PC-3 (cell line): ENCODE measurements around the gene APH1B. TPM values are rescaled to one million over a fixed set of nuclear protein-coding genes. Genes with fewer than 3 reads are reported as not detected.

Experiments used
- ATAC-seq: fragments of 200-7000 bp; cut with Tn5 transposase; 2 replicates; pipeline ENCODE4 v1.9.1; 2020; ENCODE audit warnings: mild to moderate bottlenecking, moderate library complexity
- BruUV-seq: library from RNA; stranded (reverse); fragments of 400-500 nt; replicated peaks from 2 replicates; lab custom pipeline; 2021; lab: Mats Ljungman, UMichigan
- CTCF ChIA-PET: fragments of 300-600 bp; sonication (Branson Sonifier 250); formaldehyde crosslinking; loops from one replicate; lab custom pipeline; 2022; ENCODE audit warnings: antibody characterized with exemption; lab: Charles Lee
- POLR2A ChIA-PET: fragments of 300-600 bp; sonication (Branson Sonifier 250); formaldehyde crosslinking; loops from one replicate; lab custom pipeline; 2022; ENCODE audit warnings: antibody characterized with exemption; ENCODE audit not compliant: unreplicated experiment; lab: Charles Lee
- DNase-seq: peaks from one replicate; pipeline ENCODE4 v3.0.0-alpha.2; 2015
- H2AFZ ChIP-seq: fragments of 300-600 bp; sonication (generic); 2 replicates; pipeline ENCODE4 v1.6.0; 2016; ENCODE audit warnings: antibody characterized with exemption, low read length
- H3F3A ChIP-seq: fragments of 300-600 bp; sonication (generic); one replicate; pipeline ENCODE4 v1.6.0; 2017; ENCODE audit warnings: antibody characterized with exemption, low read length, control low read depth, mild to moderate bottlenecking; ENCODE audit not compliant: unreplicated experiment
- H3K27ac ChIP-seq: fragments of 300-600 bp; sonication (generic); 2 replicates; pipeline ENCODE4 v1.5.1; 2016; ENCODE audit warnings: mild to moderate bottlenecking, low read length
- H3K27me3 ChIP-seq: fragments of 300-600 bp; sonication (generic); 2 replicates; pipeline ENCODE4 v1.6.1; 2016; ENCODE audit warnings: low read length, mixed read lengths
- H3K36me3 ChIP-seq: fragments of 300-600 bp; sonication (generic); 2 replicates; pipeline ENCODE4 v1.6.1; 2016; ENCODE audit warnings: low read depth, mixed run types, low read length, mixed read lengths
- H3K4me1 ChIP-seq: fragments of 300-600 bp; sonication (generic); 2 replicates; pipeline ENCODE4 v1.5.1; 2016; ENCODE audit warnings: low read length; ENCODE audit not compliant: insufficient read depth
- H3K4me2 ChIP-seq: fragments of 300-600 bp; sonication (generic); 2 replicates; pipeline ENCODE4 v1.6.0; 2016; ENCODE audit warnings: low read length
- H3K4me3 ChIP-seq: fragments of 300-600 bp; sonication (generic); 2 replicates; pipeline ENCODE4 v1.5.1; 2016; ENCODE audit warnings: mild to moderate bottlenecking, low read length, mixed read lengths
- H3K79me2 ChIP-seq: fragments of 300-600 bp; sonication (generic); 2 replicates; pipeline ENCODE4 v1.6.1; 2017; ENCODE audit warnings: low read length, mixed read lengths
- H3K9ac ChIP-seq: fragments of 300-600 bp; sonication (generic); 2 replicates; pipeline ENCODE4 v1.6.0; 2016; ENCODE audit warnings: mild to moderate bottlenecking, low read length
- H3K9me2 ChIP-seq: fragments of 300-600 bp; sonication (generic); replicated peaks from 2 replicates; pipeline ENCODE4 v1.6.1; 2016; ENCODE audit warnings: mixed run types, low read length, mixed read lengths
- H3K9me3 ChIP-seq: fragments of 300-600 bp; sonication (generic); 2 replicates; pipeline ENCODE4 v1.6.1; 2016; ENCODE audit warnings: low read length, mixed read lengths
- H4K20me1 ChIP-seq: fragments of 300-600 bp; sonication (generic); 2 replicates; pipeline ENCODE4 v1.6.1; 2016; ENCODE audit warnings: low read length, mixed read lengths
- EZH2 ChIP-seq: fragments of 300-600 bp; sonication (generic); IDR thresholded peaks from one replicate; pipeline ENCODE4 v1.6.1; 2017; ENCODE audit warnings: antibody characterized with exemption, mild to moderate bottlenecking, low read length; ENCODE audit not compliant: unreplicated experiment
- EZH2phosphoT487 ChIP-seq: fragments of 300-600 bp; sonication (generic); IDR thresholded peaks from 2 replicates; pipeline ENCODE4 v1.6.1; 2018; ENCODE audit warnings: mild to moderate bottlenecking, antibody characterized with exemption, low read length, borderline replicate concordance
- intact Hi-C: fragments of 100-400 bp; cut with micrococcal nuclease; formaldehyde crosslinking; loops from 2 replicates; pipeline ENCODE4 v1.9.0; 2023
- total RNA-seq: library from RNA; depleted of rRNA; stranded (reverse); fragments of >200 nt; gene quantifications from 2 replicates; pipeline ENCODE4 v1.2.3, GENCODE V29; 2014
- TF ChIP-seq, protein P1 (sequence below): fragments of 300-600 bp; sonication (generic); conservative IDR thresholded peaks from 2 replicates; pipeline ENCODE4 v1.5.1; 2017; ENCODE audit warnings: antibody characterized with exemption, low read depth, mild to moderate bottlenecking, low read length

Gene APH1B
- total RNA-seq, 1 experiment from 2014 or later: 2.8 TPM

DNA sequence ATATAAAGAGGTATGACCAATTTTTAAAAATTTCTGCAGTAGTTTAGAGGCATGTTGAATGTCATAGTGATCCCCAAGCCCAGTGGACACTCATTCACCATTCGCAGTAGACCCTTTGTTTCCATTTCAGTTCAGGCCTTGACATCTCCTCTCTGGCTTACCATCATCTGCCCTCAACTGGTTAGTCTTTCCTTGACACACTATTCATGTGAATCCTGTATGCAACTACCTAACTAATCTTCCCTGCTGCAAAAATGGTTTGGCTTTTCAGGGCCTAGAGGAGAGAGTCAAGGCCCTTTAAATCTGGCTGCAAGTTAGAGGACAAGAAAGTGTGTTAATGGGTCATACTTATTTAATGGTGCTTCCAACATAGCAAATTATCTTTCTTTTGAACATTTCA lies 10.9 kb downstream of the APH1B start:
- Histone ChIP-seq H3K27me3 (no peaks in the 10 kb centered on the region), H3K9me2 (no peaks in the 10 kb centered on the region), H3K4me1 (peaks cover 5% of the 10 kb centered on the region; the same call in 1 of the 2 replicates), H3K4me3 (no peak overlapping the region), H4K20me1 (no peaks in the 10 kb centered on the region), H3K79me2 (no peaks in the 10 kb centered on the region), H3K27ac (no peak overlapping the region), H3K36me3 (no peaks in the 10 kb centered on the region), H2AFZ (peak overlapping the region; percentile 41; the same call in 1 of the 2 replicates), H3K9me3 (no peaks in the 10 kb centered on the region), H3K9ac (no peak overlapping the region), H3F3A (no peaks in the 10 kb centered on the region), H3K4me2 (0 out of 2 replicates have a peak overlapping the region, but pooled peaks have one; percentile 19)
- ATAC-seq: peak; percentile 64
- TF ChIP-seq EZH2: no peak
- no peak for TF ChIP-seq EZH2phosphoT487
- TF ChIP-seq, protein P1, sequence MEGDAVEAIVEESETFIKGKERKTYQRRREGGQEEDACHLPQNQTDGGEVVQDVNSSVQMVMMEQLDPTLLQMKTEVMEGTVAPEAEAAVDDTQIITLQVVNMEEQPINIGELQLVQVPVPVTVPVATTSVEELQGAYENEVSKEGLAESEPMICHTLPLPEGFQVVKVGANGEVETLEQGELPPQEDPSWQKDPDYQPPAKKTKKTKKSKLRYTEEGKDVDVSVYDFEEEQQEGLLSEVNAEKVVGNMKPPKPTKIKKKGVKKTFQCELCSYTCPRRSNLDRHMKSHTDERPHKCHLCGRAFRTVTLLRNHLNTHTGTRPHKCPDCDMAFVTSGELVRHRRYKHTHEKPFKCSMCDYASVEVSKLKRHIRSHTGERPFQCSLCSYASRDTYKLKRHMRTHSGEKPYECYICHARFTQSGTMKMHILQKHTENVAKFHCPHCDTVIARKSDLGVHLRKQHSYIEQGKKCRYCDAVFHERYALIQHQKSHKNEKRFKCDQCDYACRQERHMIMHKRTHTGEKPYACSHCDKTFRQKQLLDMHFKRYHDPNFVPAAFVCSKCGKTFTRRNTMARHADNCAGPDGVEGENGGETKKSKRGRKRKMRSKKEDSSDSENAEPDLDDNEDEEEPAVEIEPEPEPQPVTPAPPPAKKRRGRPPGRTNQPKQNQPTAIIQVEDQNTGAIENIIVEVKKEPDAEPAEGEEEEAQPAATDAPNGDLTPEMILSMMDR: no peak
- ChIA-PET POLR2A (no interaction called here), CTCF (no interaction called here)
- BruUV-seq: no TSS peak
- no peak for DNase-seq
- intact Hi-C loops: loop anchor here (1.0 to 5.0 kb wide), 4 partner anchors 115 to 309 kb away; partner anchors contain the start of genes FBXL22 and USP3

DNA sequence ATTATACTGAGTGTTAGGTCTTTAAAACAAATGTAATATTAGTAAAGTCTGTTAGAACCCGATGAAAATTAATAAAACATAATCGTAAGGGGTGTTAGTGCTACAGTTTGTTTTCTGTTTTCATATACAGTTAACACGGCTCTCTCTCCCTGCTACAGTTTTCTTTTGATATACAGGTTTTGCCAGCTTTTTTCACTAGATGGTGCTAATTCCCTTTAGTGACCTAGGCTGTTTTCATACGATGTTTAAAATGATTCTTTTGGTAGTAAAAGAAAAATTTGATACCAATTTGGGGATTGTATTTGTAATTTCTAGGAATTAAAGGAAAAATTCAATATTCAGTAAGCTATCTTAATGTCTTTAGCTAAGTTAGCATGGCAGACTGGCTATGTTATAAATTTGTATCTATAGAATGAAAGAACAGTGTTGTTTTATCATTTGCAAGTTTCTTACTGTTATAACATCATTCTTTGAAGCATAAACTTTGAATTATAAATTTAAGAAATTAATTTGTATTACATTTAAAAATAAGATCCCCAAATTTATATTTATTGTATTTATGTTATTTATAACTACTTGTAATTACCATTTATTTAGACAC lies 11.5 kb downstream of the APH1B start:
- no peaks in the 10 kb centered on the region for H3F3A ChIP-seq
- no peaks in the 10 kb centered on the region for H3K9me2 ChIP-seq
- TF ChIP-seq, protein P1: peak; percentile 82
- TF ChIP-seq EZH2phosphoT487: no peak
- H3K27me3 ChIP-seq: no peaks in the 10 kb centered on the region
- no peak overlapping the region for H3K27ac ChIP-seq
- peaks cover 5% of the 10 kb centered on the region; the same call in 1 of the 2 replicates for H3K4me1 ChIP-seq
- peak overlapping the region; percentile 41; the same call in 1 of the 2 replicates for H2AFZ ChIP-seq
- no peaks in the 10 kb centered on the region for H3K9me3 ChIP-seq
- no peaks in the 10 kb centered on the region for H3K36me3 ChIP-seq
- H3K9ac ChIP-seq: no peak overlapping the region
- POLR2A ChIA-PET: no interaction called here
- 0 out of 2 replicates have a peak overlapping the region, but pooled peaks have one; percentile 19 for H3K4me2 ChIP-seq
- H4K20me1 ChIP-seq: no peaks in the 10 kb centered on the region
- no peaks in the 10 kb centered on the region for H3K79me2 ChIP-seq
- ATAC-seq (no peak), DNase-seq (peak; percentile 69)
- H3K4me3 ChIP-seq: no peak overlapping the region
- BruUV-seq: no TSS peak
- intact Hi-C loops: loop anchor here (1.0 to 5.0 kb wide), 4 partner anchors 114 to 308 kb away; partner anchors contain the start of genes FBXL22 and USP3
- CTCF ChIA-PET: interaction anchor here (1.6 kb wide), 1 partner anchor 114 kb away, joined by 8 read pairs; no protein-coding TSS in a partner anchor

DNA sequence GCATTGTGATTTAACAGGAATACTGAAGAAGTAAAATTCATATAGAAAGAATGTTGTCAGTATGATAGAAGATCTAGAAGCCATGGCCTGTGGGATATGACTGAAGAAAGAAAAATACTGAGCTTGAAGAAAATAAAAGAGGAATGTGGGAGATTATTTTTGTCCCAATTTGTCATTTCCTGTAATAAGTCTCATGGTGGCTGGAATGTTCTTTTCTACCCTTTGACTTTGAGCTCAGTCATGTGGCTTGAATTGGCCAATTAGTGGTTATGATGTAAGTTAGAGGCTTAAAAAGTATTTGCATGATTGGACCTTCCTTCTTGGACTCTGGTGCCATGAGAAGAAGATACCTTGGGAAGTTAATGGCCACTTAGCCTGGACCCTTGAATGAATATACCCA lies 14.1 kb downstream of the APH1B start:
- Histone ChIP-seq H3K4me2 (no peak overlapping the region), H3K9me2 (no peaks in the 10 kb centered on the region), H3K27ac (no peak overlapping the region), H3F3A (no peaks in the 10 kb centered on the region), H3K9ac (no peak overlapping the region), H3K27me3 (no peaks in the 10 kb centered on the region), H3K4me1 (peaks cover 5% of the 10 kb centered on the region; the same call in 1 of the 2 replicates), H4K20me1 (no peaks in the 10 kb centered on the region), H3K9me3 (no peaks in the 10 kb centered on the region), H3K4me3 (no peak overlapping the region), H3K79me2 (no peaks in the 10 kb centered on the region), H3K36me3 (no peaks in the 10 kb centered on the region), H2AFZ (no peak overlapping the region)
- DNase-seq (peak; percentile 33), ATAC-seq (no peak)
- intact Hi-C loops: no loop called here
- CTCF ChIA-PET: interaction anchor here (1.0 to 1.7 kb wide), 1 partner anchor 111 kb away, joined by 3 to 12 read pairs; no protein-coding TSS in a partner anchor
- TF ChIP-seq EZH2phosphoT487: no peak
- TF ChIP-seq EZH2: no peak
- TF ChIP-seq, protein P1: no peak
- BruUV-seq: no TSS peak
- POLR2A ChIA-PET: no interaction called here
